ENCODE data around the gene MYO10. TPM values are rescaled to one million over a fixed set of nuclear protein-coding genes. Genes with fewer than 3 reads are reported as not detected.

MYO10 gene
- total RNA-seq, 2 experiments from 2014 or later, result 0.03 to 1.7 TPM

DNA sequence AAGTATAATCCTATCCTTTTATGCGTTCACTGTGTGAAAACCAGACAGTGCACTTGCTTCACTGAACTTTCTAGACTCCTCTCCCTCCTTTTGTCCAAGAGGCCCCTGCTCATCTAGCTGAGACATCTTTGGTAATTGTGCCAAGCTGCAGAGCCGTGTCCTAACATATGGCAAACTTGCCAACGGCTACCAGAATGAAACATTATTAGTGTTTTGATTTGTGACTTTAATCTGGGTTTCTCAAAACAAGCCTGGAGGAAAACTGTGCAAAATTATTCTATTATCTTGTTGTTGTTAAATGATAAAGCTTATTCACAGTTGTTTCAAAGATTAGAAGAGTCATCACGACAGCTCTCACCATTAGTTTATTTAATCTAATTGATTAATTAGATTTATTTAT lies 240.3 kb downstream of the MYO10 start:
- Histone ChIP-seq H2AFZ (ENCODE audit: low read length) (no peak overlapping the region), H3K4me1 (ENCODE audit: insufficient read depth, low read length, poor library complexity, severe bottlenecking) (no peaks in the 10 kb centered on the region), H3K36me3 (ENCODE audit: insufficient read depth, low read length) (no peaks in the 10 kb centered on the region), H3K9me2 (ENCODE audit: insufficient read depth, low read length) (no peaks in the 10 kb centered on the region), H3K9me3 (ENCODE audit: low read length) (no peaks in the 10 kb centered on the region), H3K79me2 (ENCODE audit: insufficient read depth, low read depth, low read length) (no peaks in the 10 kb centered on the region), H3K4me3 (ENCODE audit: low read depth, low read length, poor library complexity, severe bottlenecking) (no peak overlapping the region), H4K20me1 (ENCODE audit: insufficient read depth, low read length) (no peaks in the 10 kb centered on the region), H3K4me2 (ENCODE audit: low read length) (no peak overlapping the region), H3K27ac (ENCODE audit: low read depth, low read length, poor library complexity, severe bottlenecking) (no peak overlapping the region)
- intact Hi-C loops (cut with micrococcal nuclease; ENCODE audit: unreplicated experiment), result no loop called here
- CTCF ChIA-PET (ENCODE audit: unreplicated experiment), result no interaction called here
- DNase-seq (ENCODE audit: low spot score), result no peak
- TF ChIP-seq, protein P1, sequence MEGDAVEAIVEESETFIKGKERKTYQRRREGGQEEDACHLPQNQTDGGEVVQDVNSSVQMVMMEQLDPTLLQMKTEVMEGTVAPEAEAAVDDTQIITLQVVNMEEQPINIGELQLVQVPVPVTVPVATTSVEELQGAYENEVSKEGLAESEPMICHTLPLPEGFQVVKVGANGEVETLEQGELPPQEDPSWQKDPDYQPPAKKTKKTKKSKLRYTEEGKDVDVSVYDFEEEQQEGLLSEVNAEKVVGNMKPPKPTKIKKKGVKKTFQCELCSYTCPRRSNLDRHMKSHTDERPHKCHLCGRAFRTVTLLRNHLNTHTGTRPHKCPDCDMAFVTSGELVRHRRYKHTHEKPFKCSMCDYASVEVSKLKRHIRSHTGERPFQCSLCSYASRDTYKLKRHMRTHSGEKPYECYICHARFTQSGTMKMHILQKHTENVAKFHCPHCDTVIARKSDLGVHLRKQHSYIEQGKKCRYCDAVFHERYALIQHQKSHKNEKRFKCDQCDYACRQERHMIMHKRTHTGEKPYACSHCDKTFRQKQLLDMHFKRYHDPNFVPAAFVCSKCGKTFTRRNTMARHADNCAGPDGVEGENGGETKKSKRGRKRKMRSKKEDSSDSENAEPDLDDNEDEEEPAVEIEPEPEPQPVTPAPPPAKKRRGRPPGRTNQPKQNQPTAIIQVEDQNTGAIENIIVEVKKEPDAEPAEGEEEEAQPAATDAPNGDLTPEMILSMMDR (conservative IDR thresholded peaks at IDR 0.05; ENCODE audit: low read length), result no peak
- TF ChIP-seq EZH2phosphoT487 (IDR thresholded peaks at IDR 0.05; ENCODE audit: borderline replicate concordance, low read depth, low read length), result no peak
- no TSS peak for BruUV-seq (replicated peaks)
- POLR2A ChIA-PET, result interaction anchor here (0.7 kb wide), 1 partner anchor 19 kb away, joined by 3 read pairs; no protein-coding TSS in a partner anchor

DNA sequence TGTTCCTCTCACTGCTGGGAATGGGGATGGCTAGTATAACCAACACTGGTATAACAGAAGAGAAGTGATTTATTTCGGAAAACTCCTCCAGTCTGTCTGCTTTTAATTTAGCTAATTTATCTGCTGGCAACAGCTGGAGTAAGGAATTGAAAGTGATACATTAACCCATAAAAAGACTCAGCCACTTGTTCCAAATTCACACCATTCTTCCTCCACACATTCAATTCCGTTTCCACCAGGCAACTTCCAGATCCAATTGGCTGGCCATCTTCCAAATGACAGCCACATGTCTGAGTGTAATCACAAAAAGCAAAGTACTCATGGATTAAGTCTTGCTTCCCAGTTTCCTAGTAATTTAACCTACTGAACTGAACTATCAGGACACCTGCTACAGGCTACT lies 242.2 kb downstream of the MYO10 start:
- no peaks in the 10 kb centered on the region for H4K20me1 ChIP-seq (ENCODE audit: insufficient read depth, low read length)
- H3K4me1 ChIP-seq (ENCODE audit: insufficient read depth, low read length, poor library complexity, severe bottlenecking), result no peaks in the 10 kb centered on the region
- ChIA-PET CTCF (ENCODE audit: unreplicated experiment) (no interaction called here), POLR2A (no interaction called here)
- intact Hi-C loops (cut with micrococcal nuclease; ENCODE audit: unreplicated experiment), result no loop called here
- H3K79me2 ChIP-seq (ENCODE audit: insufficient read depth, low read depth, low read length), result no peaks in the 10 kb centered on the region
- no peak for DNase-seq (ENCODE audit: low spot score)
- no peak overlapping the region for H3K27ac ChIP-seq (ENCODE audit: low read depth, low read length, poor library complexity, severe bottlenecking)
- H3K36me3 ChIP-seq (ENCODE audit: insufficient read depth, low read length), result no peaks in the 10 kb centered on the region
- no TSS peak for BruUV-seq (replicated peaks)
- no peak overlapping the region for H3K4me2 ChIP-seq (ENCODE audit: low read length)
- no peaks in the 10 kb centered on the region for H3K9me3 ChIP-seq (ENCODE audit: low read length)
- no peak overlapping the region for H3K4me3 ChIP-seq (ENCODE audit: low read depth, low read length, poor library complexity, severe bottlenecking)
- TF ChIP-seq, protein P1 (conservative IDR thresholded peaks at IDR 0.05; ENCODE audit: low read length), result no peak
- TF ChIP-seq EZH2phosphoT487 (IDR thresholded peaks at IDR 0.05; ENCODE audit: borderline replicate concordance, low read depth, low read length), result no peak
- no peaks in the 10 kb centered on the region for H3K9me2 ChIP-seq (ENCODE audit: insufficient read depth, low read length)
- no peak overlapping the region for H2AFZ ChIP-seq (ENCODE audit: low read length)

DNA sequence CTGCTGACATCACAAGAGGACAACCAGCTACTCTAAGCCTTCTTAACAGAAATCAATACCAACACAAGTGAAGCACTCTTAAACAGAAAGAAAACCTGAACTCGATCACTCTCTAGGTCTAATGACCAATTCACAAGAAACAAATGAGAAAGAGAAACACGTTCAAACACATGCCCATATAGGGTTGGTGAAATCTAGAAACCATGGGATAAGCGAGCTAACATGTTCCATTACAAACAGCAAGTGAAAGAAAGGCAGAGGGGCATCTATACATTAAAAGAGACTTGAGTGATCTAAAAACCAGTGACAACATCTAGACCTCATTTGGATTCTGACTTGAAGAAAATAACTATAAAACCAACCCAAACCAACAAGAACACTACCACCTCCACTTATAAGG lies 244.4 kb downstream of the MYO10 start:
- no TSS peak for BruUV-seq (replicated peaks)
- TF ChIP-seq, protein P1 (conservative IDR thresholded peaks at IDR 0.05; ENCODE audit: low read length), result no peak
- TF ChIP-seq EZH2phosphoT487 (IDR thresholded peaks at IDR 0.05; ENCODE audit: borderline replicate concordance, low read depth, low read length), result no peak

More for the DNA sequence above, 244.4 kb downstream of the MYO10 start:
- no peak overlapping the region for H3K4me2 ChIP-seq (ENCODE audit: low read length)
- ChIA-PET CTCF (ENCODE audit: unreplicated experiment) (no interaction called here), POLR2A (no interaction called here)
- H3K4me3 ChIP-seq (ENCODE audit: low read depth, low read length, poor library complexity, severe bottlenecking), result no peak overlapping the region
- H3K27ac ChIP-seq (ENCODE audit: low read depth, low read length, poor library complexity, severe bottlenecking), result no peak overlapping the region
- no peaks in the 10 kb centered on the region for H3K9me2 ChIP-seq (ENCODE audit: insufficient read depth, low read length)
- H3K79me2 ChIP-seq (ENCODE audit: insufficient read depth, low read depth, low read length), result no peaks in the 10 kb centered on the region
- H4K20me1 ChIP-seq (ENCODE audit: insufficient read depth, low read length), result no peaks in the 10 kb centered on the region
- DNase-seq (ENCODE audit: low spot score), result no peak
- H3K4me1 ChIP-seq (ENCODE audit: insufficient read depth, low read length, poor library complexity, severe bottlenecking), result no peaks in the 10 kb centered on the region
- intact Hi-C loops (cut with micrococcal nuclease; ENCODE audit: unreplicated experiment), result no loop called here
- no peaks in the 10 kb centered on the region for H3K9me3 ChIP-seq (ENCODE audit: low read length)
- H2AFZ ChIP-seq (ENCODE audit: low read length), result no peak overlapping the region
- no peaks in the 10 kb centered on the region for H3K36me3 ChIP-seq (ENCODE audit: insufficient read depth, low read length)

Data from OCI-LY7 (cell line).